H1 (cell line): ENCODE data around the gene IGFBP1. TPM values are rescaled to one million over a fixed set of nuclear protein-coding genes. Genes with fewer than 3 reads are reported as not detected.

Experiments
- CREB1 ChIP-seq: IDR thresholded peaks from 2 replicates; pipeline ENCODE4 v1.6.1; 2012; ENCODE audit warnings: inconsistent platforms
- KDM4A ChIP-seq: IDR thresholded peaks from one replicate; pipeline ENCODE4 v1.7.1; 2012; ENCODE audit warnings: low read depth, mild to moderate bottlenecking, moderate library complexity, low read length, inconsistent platforms; ENCODE audit not compliant: severe bottlenecking
- polyA plus RNA-seq, 7 experiments: library from polyadenylated mRNA; depleted of rRNA in 3 of 7; stranded (reverse) in 5 of 7; unstranded in 2 of 7; fragments of >200 nt in 5 of 7; fragments of 200-250 nt in 2 of 7; gene quantifications; 1 replicate in 5 of 7; 2 replicates in 1 of 7; 4 replicates in 1 of 7; pipeline versions ENCODE4 v1.2.1 to v1.2.3, GENCODE V29; 2011 to 2013; ENCODE audit warnings: missing spikeins in 2 of 7, mixed read lengths in 2 of 7
- total RNA-seq: library from RNA; stranded (reverse); fragmentation: NEBNext Ultra II Directional; extraction: Animal tissue kit (Norgen Biotek cat#: 25700); gene quantifications from 2 replicates; pipeline ENCODE4 v1.2.1, GENCODE V29; 2021

The IGFBP1 gene
- total and polyA plus RNA-seq, 2 of the 8 experiments (the other 6 are each of a cell fraction or from before 2014, with no cell fraction given), result not detected

- TF ChIP-seq CREB1, result no peak
- no peak for TF ChIP-seq KDM4A
Observed at GRCh38 chr7:45924283-45924682, 36.0 kb downstream of the IGFBP1 start (continued).
